ENCODE data around the gene DOCK4. TPM values are rescaled to one million over a fixed set of nuclear protein-coding genes. Genes with fewer than 3 reads are reported as not detected.

The DOCK4 gene
- total and polyA plus RNA-seq, 4 donors, result 7.2 to 48.9 (median 12.8) TPM

DNA sequence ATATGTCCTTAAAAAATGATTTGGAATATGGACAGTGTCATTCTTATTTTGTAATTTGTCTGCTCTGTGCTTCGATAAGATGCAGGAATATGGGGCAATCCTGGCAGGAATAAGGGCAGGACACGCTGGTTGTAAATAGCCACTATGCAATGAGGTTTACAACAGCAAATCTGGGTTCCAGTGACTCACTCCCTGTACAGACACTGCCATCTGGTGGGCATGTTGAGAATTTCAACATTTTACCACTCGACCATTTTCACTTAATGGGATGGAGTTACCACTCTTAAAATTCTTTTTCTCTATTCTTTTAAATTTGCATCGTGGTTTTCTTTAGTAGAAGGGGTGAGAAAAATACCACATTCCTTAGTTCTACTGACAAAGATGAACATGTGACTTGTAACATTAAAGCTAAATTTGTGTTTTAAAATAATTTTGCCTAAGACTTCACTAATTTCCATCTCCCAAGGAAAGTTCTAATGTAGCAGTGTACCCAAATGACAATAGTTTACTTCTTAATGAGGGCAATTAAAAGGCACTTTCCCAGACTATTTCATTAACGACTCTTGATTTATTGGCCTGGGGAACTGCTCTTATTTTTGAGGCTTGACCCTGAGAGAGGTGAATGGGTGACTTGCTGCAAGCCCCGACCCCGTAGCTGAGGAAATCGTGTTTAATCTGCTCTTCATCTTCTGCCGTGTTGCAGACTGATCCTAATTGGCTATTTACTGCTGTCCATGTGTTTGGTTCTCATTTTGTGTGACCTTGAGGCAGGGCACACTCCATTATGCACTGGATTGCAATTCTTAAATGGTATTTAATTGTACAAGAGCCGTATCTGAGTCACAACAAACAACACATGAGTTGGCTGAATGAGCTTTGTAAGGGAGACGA is 470.3 kb downstream of the DOCK4 start:
- TF ChIP-seq SP1 (IDR thresholded peaks at IDR 0.05) (no peak), FOXA2 (IDR thresholded peaks at IDR 0.05) (peak; percentile 28), RAD21 (IDR thresholded peaks at IDR 0.05) (peak; percentile 92 to 96), FOXA1 (IDR thresholded peaks at IDR 0.05) (no peak), JUND (IDR thresholded peaks at IDR 0.05) (peak; percentile 74 to 93), HNF4G (IDR thresholded peaks at IDR 0.05) (no peak)
- TF ChIP-seq, protein P1, sequence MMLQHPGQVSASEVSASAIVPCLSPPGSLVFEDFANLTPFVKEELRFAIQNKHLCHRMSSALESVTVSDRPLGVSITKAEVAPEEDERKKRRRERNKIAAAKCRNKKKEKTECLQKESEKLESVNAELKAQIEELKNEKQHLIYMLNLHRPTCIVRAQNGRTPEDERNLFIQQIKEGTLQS (IDR thresholded peaks at IDR 0.05), result peak; percentile 34
- TF ChIP-seq, protein P2, sequence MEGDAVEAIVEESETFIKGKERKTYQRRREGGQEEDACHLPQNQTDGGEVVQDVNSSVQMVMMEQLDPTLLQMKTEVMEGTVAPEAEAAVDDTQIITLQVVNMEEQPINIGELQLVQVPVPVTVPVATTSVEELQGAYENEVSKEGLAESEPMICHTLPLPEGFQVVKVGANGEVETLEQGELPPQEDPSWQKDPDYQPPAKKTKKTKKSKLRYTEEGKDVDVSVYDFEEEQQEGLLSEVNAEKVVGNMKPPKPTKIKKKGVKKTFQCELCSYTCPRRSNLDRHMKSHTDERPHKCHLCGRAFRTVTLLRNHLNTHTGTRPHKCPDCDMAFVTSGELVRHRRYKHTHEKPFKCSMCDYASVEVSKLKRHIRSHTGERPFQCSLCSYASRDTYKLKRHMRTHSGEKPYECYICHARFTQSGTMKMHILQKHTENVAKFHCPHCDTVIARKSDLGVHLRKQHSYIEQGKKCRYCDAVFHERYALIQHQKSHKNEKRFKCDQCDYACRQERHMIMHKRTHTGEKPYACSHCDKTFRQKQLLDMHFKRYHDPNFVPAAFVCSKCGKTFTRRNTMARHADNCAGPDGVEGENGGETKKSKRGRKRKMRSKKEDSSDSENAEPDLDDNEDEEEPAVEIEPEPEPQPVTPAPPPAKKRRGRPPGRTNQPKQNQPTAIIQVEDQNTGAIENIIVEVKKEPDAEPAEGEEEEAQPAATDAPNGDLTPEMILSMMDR (IDR thresholded peaks at IDR 0.05; ENCODE audit: low read depth, low read length, missing input control), result peak; percentile 80
- H3K9ac ChIP-seq (ENCODE audit: low read depth in 1 of 2, low read length in 2 of 2), result no peak overlapping the region
- no peaks in the 10 kb centered on the region for H3K4me1 ChIP-seq (ENCODE audit: control insufficient read depth in 4 of 4, insufficient read depth in 4 of 4, low read length in 3 of 4)
- H3K9me3 ChIP-seq (ENCODE audit: control insufficient read depth in 4 of 4, low read length in 3 of 4), result no peaks in the 10 kb centered on the region
- whole genome bisulfite sequencing, result 49% methylated on average over 11 of the region's 11 CpGs
- peak; percentile 62 for DNase-seq (ENCODE audit: low spot score)
- H3K27ac ChIP-seq (ENCODE audit: low read depth in 1 of 2, low read length in 2 of 2), result no peak overlapping the region
- H3K36me3 ChIP-seq (ENCODE audit: control insufficient read depth in 4 of 4, insufficient read depth in 3 of 4, low read depth in 1 of 4, low read length in 3 of 4), result peaks cover 1 to 42% (median 22%) of the 10 kb centered on the region in 4 donors
- no peak overlapping the region for H3K4me3 ChIP-seq (ENCODE audit: low read depth in 1 of 3, low read length in 3 of 3)
- no peaks in the 10 kb centered on the region for H3K27me3 ChIP-seq (ENCODE audit: control insufficient read depth in 4 of 4, insufficient read depth in 4 of 4, low read length in 3 of 4)

DNA sequence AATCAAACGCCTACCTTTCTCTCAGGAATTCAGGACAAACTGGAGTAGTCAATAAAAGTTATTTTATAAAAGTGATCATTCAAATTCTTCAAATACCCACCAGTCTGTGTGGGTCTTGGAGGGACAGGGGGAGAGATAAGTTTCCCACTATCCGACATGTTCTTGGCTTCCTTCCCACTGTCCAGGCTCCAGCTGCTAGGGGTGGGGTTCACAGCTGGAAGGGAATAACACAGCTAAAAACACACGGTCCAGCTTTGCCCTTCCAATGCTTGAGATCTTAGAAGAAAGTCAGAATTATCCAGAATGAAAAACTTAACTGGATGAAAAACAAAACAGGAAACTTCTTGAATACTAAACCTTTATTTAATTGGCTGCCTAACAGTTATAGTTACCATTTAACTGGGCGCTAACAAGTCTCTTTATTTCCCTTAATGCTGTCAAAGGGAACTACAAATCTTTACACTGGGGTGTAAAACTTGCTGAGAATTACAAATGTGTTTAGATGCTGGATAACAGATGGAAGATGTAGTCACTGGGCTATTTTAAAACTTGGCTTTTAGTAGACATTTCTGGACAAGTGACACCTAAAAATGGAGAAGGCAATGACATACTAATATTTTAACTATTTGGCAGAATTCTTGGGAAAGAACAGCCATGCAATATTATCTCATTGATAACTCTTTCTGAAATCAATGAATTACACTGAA is 471.1 kb downstream of the DOCK4 start:
- TF ChIP-seq RAD21 (IDR thresholded peaks at IDR 0.05) (no peak), TAF1 (conservative IDR thresholded peaks at IDR 0.05) (no peak), FOXA1 (IDR thresholded peaks at IDR 0.05) (no peak), GABPA (IDR thresholded peaks at IDR 0.05 in 1 of 2, conservative IDR thresholded peaks at IDR 0.05 in 1 of 2) (no peak), HNF4G (IDR thresholded peaks at IDR 0.05) (no peak), RXRA (IDR thresholded peaks at IDR 0.05) (no peak), EGR1 (IDR thresholded peaks at IDR 0.05; ENCODE audit: low read depth in 2 of 2) (no peak)
- TF ChIP-seq, protein P2 (IDR thresholded peaks at IDR 0.05; ENCODE audit: low read depth, low read length, missing input control), result no peak
- TF ChIP-seq, protein P3, sequence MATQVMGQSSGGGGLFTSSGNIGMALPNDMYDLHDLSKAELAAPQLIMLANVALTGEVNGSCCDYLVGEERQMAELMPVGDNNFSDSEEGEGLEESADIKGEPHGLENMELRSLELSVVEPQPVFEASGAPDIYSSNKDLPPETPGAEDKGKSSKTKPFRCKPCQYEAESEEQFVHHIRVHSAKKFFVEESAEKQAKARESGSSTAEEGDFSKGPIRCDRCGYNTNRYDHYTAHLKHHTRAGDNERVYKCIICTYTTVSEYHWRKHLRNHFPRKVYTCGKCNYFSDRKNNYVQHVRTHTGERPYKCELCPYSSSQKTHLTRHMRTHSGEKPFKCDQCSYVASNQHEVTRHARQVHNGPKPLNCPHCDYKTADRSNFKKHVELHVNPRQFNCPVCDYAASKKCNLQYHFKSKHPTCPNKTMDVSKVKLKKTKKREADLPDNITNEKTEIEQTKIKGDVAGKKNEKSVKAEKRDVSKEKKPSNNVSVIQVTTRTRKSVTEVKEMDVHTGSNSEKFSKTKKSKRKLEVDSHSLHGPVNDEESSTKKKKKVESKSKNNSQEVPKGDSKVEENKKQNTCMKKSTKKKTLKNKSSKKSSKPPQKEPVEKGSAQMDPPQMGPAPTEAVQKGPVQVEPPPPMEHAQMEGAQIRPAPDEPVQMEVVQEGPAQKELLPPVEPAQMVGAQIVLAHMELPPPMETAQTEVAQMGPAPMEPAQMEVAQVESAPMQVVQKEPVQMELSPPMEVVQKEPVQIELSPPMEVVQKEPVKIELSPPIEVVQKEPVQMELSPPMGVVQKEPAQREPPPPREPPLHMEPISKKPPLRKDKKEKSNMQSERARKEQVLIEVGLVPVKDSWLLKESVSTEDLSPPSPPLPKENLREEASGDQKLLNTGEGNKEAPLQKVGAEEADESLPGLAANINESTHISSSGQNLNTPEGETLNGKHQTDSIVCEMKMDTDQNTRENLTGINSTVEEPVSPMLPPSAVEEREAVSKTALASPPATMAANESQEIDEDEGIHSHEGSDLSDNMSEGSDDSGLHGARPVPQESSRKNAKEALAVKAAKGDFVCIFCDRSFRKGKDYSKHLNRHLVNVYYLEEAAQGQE (IDR thresholded peaks at IDR 0.05), result no peak
- TF ChIP-seq, protein P4, sequence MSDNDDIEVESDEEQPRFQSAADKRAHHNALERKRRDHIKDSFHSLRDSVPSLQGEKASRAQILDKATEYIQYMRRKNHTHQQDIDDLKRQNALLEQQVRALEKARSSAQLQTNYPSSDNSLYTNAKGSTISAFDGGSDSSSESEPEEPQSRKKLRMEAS (IDR thresholded peaks at IDR 0.05), result no peak
- TF ChIP-seq, protein P1 (IDR thresholded peaks at IDR 0.05), result no peak
- TF ChIP-seq, protein P5, sequence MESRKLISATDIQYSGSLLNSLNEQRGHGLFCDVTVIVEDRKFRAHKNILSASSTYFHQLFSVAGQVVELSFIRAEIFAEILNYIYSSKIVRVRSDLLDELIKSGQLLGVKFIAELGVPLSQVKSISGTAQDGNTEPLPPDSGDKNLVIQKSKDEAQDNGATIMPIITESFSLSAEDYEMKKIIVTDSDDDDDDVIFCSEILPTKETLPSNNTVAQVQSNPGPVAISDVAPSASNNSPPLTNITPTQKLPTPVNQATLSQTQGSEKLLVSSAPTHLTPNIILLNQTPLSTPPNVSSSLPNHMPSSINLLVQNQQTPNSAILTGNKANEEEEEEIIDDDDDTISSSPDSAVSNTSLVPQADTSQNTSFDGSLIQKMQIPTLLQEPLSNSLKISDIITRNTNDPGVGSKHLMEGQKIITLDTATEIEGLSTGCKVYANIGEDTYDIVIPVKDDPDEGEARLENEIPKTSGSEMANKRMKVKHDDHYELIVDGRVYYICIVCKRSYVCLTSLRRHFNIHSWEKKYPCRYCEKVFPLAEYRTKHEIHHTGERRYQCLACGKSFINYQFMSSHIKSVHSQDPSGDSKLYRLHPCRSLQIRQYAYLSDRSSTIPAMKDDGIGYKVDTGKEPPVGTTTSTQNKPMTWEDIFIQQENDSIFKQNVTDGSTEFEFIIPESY (IDR thresholded peaks at IDR 0.05), result no peak
- Histone ChIP-seq H3K27ac (ENCODE audit: low read depth in 1 of 2, low read length in 2 of 2) (no peak overlapping the region), H3K4me1 (ENCODE audit: control insufficient read depth in 4 of 4, insufficient read depth in 4 of 4, low read length in 3 of 4) (no peaks in the 10 kb centered on the region), H3K9me3 (ENCODE audit: control insufficient read depth in 4 of 4, low read length in 3 of 4) (no peaks in the 10 kb centered on the region), H3K27me3 (ENCODE audit: control insufficient read depth in 4 of 4, insufficient read depth in 4 of 4, low read length in 3 of 4) (no peaks in the 10 kb centered on the region), H3K4me3 (ENCODE audit: low read depth in 1 of 3, low read length in 3 of 3) (no peak overlapping the region), H3K36me3 (ENCODE audit: control insufficient read depth in 4 of 4, insufficient read depth in 3 of 4, low read depth in 1 of 4, low read length in 3 of 4) (peaks cover 1 to 40% (median 19%) of the 10 kb centered on the region in 4 donors), H3K9ac (ENCODE audit: low read depth in 1 of 2, low read length in 2 of 2) (no peak overlapping the region)
- WGBS, result 79% methylated on average over 4 of the region's 4 CpGs
- DNase-seq (ENCODE audit: low spot score), result no peak

Measured in liver (tissue), 9 donors.